ENCODE data around the gene IGSF21. TPM values are rescaled to one million over a fixed set of nuclear protein-coding genes. Genes with fewer than 3 reads are reported as not detected.
A peak's percentile ranks its signal among the peaks of the same experiment; 100 is the strongest.

IGSF21 gene
- total RNA-seq, 1 donor from 2014 or later, result not detected

GRCh38 chr1:18200136-18200717 is 92.6 kb downstream of the IGSF21 start:
- no peak for DNase-seq (ENCODE audit: low read depth)
- H3K4me3 ChIP-seq (ENCODE audit: low read depth, low read length), result no peak overlapping the region
- TF ChIP-seq CTCF (conservative IDR thresholded peaks at IDR 0.05; ENCODE audit: low read depth, low read length), result peak; percentile 15

GRCh38 chr1:18200918-18201317 is 93.3 kb downstream of the IGSF21 start:
- DNase-seq (ENCODE audit: low read depth), result no peak
- TF ChIP-seq CTCF (conservative IDR thresholded peaks at IDR 0.05; ENCODE audit: low read depth, low read length), result no peak
- no peak overlapping the region for H3K4me3 ChIP-seq (ENCODE audit: low read depth, low read length)

GRCh38 chr1:18201997-18202719 is 94.6 kb downstream of the IGSF21 start:
- no peak for DNase-seq (ENCODE audit: low read depth)
- H3K4me3 ChIP-seq (ENCODE audit: low read depth, low read length), result no peak overlapping the region
- TF ChIP-seq CTCF (conservative IDR thresholded peaks at IDR 0.05; ENCODE audit: low read depth, low read length), result no peak

- DNase-seq (ENCODE audit: low read depth), result no peak
- no peak for TF ChIP-seq CTCF (conservative IDR thresholded peaks at IDR 0.05; ENCODE audit: low read depth, low read length)
- H3K4me3 ChIP-seq (ENCODE audit: low read depth, low read length), result no peak overlapping the region
These were observed 96.0 kb downstream of the IGSF21 start for GRCh38 chr1:18203645-18204044.

- no peak overlapping the region for H3K4me3 ChIP-seq (ENCODE audit: low read depth, low read length)
- TF ChIP-seq CTCF (conservative IDR thresholded peaks at IDR 0.05; ENCODE audit: low read depth, low read length), result no peak
- no peak for DNase-seq (ENCODE audit: low read depth)
These were observed 97.0 kb downstream of the IGSF21 start for GRCh38 chr1:18204575-18204974.

GRCh38 chr1:18205319-18205718 is 97.7 kb downstream of the IGSF21 start:
- no peak for DNase-seq (ENCODE audit: low read depth)
- H3K4me3 ChIP-seq (ENCODE audit: low read depth, low read length), result no peak overlapping the region
- no peak for TF ChIP-seq CTCF (conservative IDR thresholded peaks at IDR 0.05; ENCODE audit: low read depth, low read length)

GRCh38 chr1:18211764-18212163 is 104.2 kb downstream of the IGSF21 start:
- no peak overlapping the region for H3K4me3 ChIP-seq (ENCODE audit: low read depth, low read length)
- TF ChIP-seq CTCF (conservative IDR thresholded peaks at IDR 0.05; ENCODE audit: low read depth, low read length), result no peak
- DNase-seq (ENCODE audit: low read depth), result no peak
